Measurements from ENCODE around the gene KIF1B. TPM values are rescaled to one million over a fixed set of nuclear protein-coding genes. Genes with fewer than 3 reads are reported as not detected.
"Not testable (repeated sequence)": the region's sequence is repeated elsewhere in the genome, so short reads cannot be mapped to it uniquely, and the experiment has no call there.

KIF1B gene
- total RNA-seq, 8 experiments from 2014 or later, result 17.4 to 179 (median 157) TPM

DNA sequence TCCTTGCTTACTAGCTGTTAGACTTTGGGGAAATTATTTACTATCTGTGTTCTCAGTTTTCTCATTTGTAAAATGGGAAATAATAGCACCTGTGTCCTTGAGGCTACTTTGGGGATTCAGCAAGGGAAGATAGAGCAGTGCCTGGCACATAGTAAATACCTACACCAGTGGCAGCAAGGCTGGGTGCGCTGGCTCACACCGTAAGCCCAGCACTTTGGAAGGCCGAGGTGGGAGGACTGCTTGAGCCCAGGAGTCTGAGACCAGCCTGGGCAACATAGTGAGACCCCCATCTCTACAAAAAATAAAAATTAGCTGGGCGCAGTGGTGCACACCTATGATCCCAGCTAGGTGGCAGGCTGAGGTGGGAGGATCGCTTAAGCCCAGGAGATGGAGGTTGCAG lies 211.3 kb downstream of the KIF1B start:
- 80 to 100% (median 95%) methylated on average over 1 to 5 of the region's 5 CpGs; no CpG with 5 or more reads in 2 of the 10 experiments for WGBS, 10 experiments
- Histone ChIP-seq H3K4me1 (replicated peaks in 1 of 2) (no peaks in the 10 kb centered on the region), H3K27ac (no peak overlapping the region), H3K4me3 (no peak overlapping the region)
- peak in 1 of 8 experiments; percentile 15 for ATAC-seq (replicated peaks in 6 of 8)
- in situ Hi-C loops (cut with MboI; ENCODE audit: low pct_unique_long_range_greater_than_20kb in 2 of 9, low sequenced_read_pairs in 9 of 9, unreplicated experiment in 9 of 9), result loop anchor here in 4 of 9 experiments (10.0 to 25.0 kb wide), 3 partner anchors 484 to 547 kb away; partner anchors contain the start of genes LZIC (in 1 of the 4) and NMNAT1 (in 1 of the 4)

DNA sequence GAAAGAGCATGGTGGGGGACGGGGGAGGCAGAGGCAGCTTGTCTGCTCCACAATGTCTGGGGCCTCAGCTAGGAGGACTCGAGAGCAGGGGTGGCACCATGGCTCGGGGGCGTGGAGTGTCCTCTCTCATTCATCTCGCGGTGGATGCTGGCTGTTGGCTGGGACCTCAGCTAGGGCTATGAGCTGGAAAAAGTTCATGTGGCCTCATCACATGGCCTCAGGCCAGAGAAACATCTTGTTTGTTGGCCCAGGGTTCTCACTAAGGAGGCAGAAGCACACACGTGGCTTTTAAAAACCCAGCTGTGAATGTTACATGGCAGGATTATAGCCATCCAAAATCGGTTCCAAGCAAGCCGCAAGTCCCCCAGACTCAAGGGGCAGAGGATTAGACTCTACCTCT lies 213.7 kb downstream of the KIF1B start:
- no peaks in the 10 kb centered on the region for H3K4me1 ChIP-seq (replicated peaks in 1 of 2)
- no peak overlapping the region for H3K27ac ChIP-seq
- peak in 3 of 8 experiments; percentile 55 to 71 (median 62) for ATAC-seq (replicated peaks in 6 of 8)
- H3K4me3 ChIP-seq, result no peak overlapping the region
- WGBS, 10 experiments, result 20 to 100% (median 75%) methylated on average over 1 to 5 of the region's 9 CpGs; no CpG with 5 or more reads in 2 of the 10 experiments
- in situ Hi-C loops (cut with MboI; ENCODE audit: low pct_unique_long_range_greater_than_20kb in 2 of 9, low sequenced_read_pairs in 9 of 9, unreplicated experiment in 9 of 9), result loop anchor here in 4 of 9 experiments (10.0 to 25.0 kb wide), 3 partner anchors 487 to 549 kb away; partner anchors contain the start of genes LZIC (in 1 of the 4) and NMNAT1 (in 1 of the 4)

DNA sequence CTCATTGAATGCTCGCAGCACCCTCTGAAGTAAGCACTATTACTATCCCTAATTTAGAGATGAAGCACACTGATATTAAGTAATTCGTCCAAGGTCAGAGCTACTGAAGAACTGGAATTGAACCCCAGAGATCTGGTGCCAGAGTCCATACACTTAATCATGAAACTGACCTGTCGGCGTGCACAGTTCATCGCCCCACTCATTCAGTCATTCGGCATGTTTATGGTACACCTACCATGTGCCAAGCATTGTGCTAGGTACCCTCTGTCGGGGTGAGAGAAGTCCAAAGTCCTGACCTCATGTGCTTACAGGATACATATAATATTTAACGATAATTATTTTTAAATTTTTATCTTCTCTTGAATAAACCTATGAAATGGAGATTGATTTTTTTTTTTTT lies 214.3 kb downstream of the KIF1B start:
- Histone ChIP-seq H3K4me1 (replicated peaks in 1 of 2) (no peaks in the 10 kb centered on the region), H3K4me3 (no peak overlapping the region), H3K27ac (no peak overlapping the region)
- 75 to 100% (median 85%) methylated on average over 3 to 8 of the region's 8 CpGs for WGBS, 10 experiments
- in situ Hi-C loops (cut with MboI; ENCODE audit: low pct_unique_long_range_greater_than_20kb in 2 of 9, low sequenced_read_pairs in 9 of 9, unreplicated experiment in 9 of 9), result loop anchor here in 4 of 9 experiments (10.0 to 25.0 kb wide), 3 partner anchors 487 to 550 kb away; partner anchors contain the start of genes LZIC (in 1 of the 4) and NMNAT1 (in 1 of the 4)
- no peak for ATAC-seq (replicated peaks in 6 of 8)

DNA sequence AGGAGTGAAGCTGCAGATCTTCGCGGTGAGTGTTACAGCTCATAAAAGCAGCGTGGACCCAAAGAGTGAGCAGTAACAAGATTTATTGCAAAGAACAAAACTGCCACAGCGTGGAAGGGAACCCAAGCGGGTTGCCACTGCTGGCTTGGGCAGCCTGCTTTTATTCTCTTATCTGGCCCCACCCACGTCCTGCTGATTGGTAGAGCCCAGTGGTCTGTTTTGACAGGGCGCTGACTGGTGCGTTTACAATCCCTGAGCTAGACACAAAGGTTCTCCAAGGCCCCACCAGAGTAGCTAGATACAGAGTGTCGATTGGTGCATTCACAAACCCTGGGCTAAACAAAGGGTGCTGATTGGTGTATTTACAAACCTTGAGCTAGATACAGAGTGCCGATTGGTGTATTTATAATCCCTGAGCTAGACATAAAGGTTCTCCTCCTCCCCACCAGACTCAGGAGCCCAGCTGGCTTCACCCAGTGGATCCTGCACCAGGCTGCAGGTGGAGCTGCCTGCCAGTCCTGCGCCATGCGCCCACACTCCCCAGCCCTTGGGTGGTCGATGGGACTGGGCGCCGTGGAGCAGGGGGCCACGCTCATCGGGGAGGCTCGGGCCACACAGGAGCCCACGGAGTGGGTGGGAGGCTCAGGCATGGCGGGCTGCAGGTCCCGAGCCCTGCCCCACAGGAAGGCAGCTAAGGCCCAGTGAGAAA lies 215.6 kb downstream of the KIF1B start:
- not testable (repeated sequence) for ATAC-seq (replicated peaks in 6 of 8); H3K4me1 ChIP-seq (replicated peaks in 1 of 2); H3K4me3 ChIP-seq; H3K27ac ChIP-seq
- in situ Hi-C loops (cut with MboI; ENCODE audit: low pct_unique_long_range_greater_than_20kb in 2 of 9, low sequenced_read_pairs in 9 of 9, unreplicated experiment in 9 of 9), result loop anchor here in 2 of 9 experiments (10.0 kb wide), 1 partner anchor 551 kb away; no protein-coding TSS in a partner anchor
- WGBS, 10 experiments, result 33 to 63% (median 57%) methylated on average over 1 to 3 of the region's 21 CpGs; no CpG with 5 or more reads in 7 of the 10 experiments

DNA sequence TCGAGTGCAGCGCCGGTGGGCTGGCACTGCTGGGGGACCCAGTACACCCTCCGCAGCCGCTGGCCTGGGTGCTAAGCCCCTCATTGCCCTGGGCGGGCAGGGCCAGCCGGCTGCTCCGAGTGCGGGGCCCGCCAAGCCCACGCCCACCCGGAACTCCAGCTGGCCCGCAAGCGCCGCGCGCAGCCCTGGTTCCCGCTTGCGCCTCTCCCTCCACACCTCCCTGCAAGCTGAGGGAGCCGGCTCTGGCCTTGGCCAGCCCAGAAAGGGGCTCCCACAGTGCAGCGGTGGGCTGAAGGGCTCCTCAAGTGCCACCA lies 216.1 kb downstream of the KIF1B start:
- in situ Hi-C loops (cut with MboI; ENCODE audit: low pct_unique_long_range_greater_than_20kb in 2 of 9, low sequenced_read_pairs in 9 of 9, unreplicated experiment in 9 of 9), result loop anchor here in 2 of 9 experiments (10.0 kb wide), 1 partner anchor 552 kb away; no protein-coding TSS in a partner anchor
- ATAC-seq (replicated peaks in 6 of 8); H3K4me1 ChIP-seq (replicated peaks in 1 of 2); H3K27ac ChIP-seq; H3K4me3 ChIP-seq: not testable (repeated sequence)
- WGBS, 10 experiments, result no CpG with 5 or more reads among the region's 21 CpGs

DNA sequence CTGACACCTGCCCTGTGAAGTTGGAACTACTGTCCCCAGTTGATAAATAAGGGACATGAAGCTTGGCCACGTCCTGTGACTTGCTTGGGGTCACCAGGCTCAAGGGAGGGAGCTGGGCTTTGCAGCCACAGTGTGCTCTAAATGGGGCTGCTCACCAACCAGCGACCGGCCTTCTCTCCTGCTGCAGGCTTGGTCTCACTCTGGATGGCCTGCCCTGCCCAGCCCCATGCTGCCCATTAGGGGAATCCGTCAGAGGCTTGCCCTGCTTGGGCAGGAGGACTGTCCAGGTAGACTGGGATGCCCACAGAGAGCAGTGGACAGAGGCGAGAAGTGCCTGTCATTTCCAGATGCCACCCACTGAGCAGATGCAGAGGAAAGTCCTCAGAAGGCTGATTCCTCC lies 218.6 kb downstream of the KIF1B start:
- in situ Hi-C loops (cut with MboI; ENCODE audit: low pct_unique_long_range_greater_than_20kb in 2 of 9, low sequenced_read_pairs in 9 of 9, unreplicated experiment in 9 of 9), result loop anchor here in 2 of 9 experiments (10.0 kb wide), 1 partner anchor 554 kb away; no protein-coding TSS in a partner anchor
- WGBS, 10 experiments, result 60 to 100% (median 75%) methylated on average over 1 to 4 of the region's 5 CpGs; no CpG with 5 or more reads in 5 of the 10 experiments
- no peak overlapping the region for H3K27ac ChIP-seq
- H3K4me1 ChIP-seq (replicated peaks in 1 of 2), result peaks cover 14 to 21% of the 10 kb centered on the region in 2 donors
- no peak overlapping the region for H3K4me3 ChIP-seq
- ATAC-seq (replicated peaks in 6 of 8), result no peak

DNA sequence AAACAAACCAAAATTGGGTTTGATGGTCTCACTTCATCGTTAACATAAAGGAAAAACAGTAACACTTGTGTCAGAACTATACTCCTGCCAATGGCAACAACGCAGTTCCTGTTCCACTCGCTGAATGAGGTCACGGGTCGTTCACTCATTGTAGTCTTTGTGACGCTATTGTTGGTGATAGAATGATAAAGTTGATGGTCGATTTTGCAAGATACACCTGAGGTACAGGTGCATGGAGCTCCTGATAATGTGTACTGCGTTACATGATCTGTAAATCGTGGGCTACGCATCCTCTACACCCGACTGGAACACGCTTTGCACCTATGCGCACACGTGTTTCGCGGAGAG lies 219.5 kb downstream of the KIF1B start:
- Histone ChIP-seq H3K27ac (peak overlapping the region in 1 of 2 donors; percentile 78), H3K4me1 (replicated peaks in 1 of 2) (peaks cover 14 to 21% of the 10 kb centered on the region in 2 donors), H3K4me3 (peak overlapping the region; percentile 63 to 93 (median 72))
- 0 to 58% (median 17%) methylated on average over 1 to 16 of the region's 16 CpGs; no CpG with 5 or more reads in 3 of the 10 experiments for WGBS, 10 experiments
- no peak for ATAC-seq (replicated peaks in 6 of 8)
- in situ Hi-C loops (cut with MboI; ENCODE audit: low pct_unique_long_range_greater_than_20kb in 2 of 9, low sequenced_read_pairs in 9 of 9, unreplicated experiment in 9 of 9), result loop anchor here in 2 of 9 experiments (10.0 kb wide), 1 partner anchor 555 kb away; no protein-coding TSS in a partner anchor

DNA sequence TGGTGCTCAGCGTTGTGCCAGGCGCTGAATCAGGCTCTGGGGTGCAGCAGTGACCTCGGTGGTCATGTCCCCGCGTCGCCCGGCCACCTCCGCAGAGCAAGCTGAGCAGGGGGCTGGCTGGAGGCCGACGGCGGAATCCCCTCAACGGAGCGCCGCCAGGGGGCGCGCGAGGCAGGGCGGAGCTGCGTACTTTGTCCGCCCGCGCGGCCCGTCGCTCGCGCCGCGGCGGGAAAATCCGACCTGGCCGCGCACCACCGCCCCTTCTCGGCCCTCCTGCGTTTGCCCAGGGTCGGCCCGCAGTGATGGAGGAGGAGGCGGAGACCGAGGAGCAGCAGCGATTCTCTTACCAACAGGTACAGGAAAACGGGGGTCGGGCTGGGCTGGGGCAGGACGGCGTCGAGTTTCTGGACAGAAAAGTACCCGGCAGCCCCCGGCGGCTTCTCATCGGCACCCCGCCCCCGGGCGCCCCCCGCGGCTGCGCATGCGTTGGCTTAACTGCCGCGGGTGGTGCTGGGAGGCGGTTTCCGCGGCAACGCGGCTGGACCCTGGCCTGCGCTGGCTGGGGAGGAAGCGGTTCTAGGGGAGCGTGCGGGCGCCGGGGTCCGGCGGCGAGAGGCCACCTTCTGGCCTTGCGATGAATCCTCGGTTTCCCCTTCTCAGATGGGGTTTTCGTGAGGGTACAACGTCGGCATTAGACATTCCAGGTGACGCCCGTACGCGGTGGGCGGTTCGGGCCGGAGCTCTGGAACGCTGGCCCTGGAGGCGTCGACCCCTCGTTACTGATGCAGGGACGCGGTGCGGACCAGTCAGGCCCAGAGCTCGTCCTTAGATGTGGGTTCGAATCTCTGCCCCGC lies 220.1 kb downstream of the KIF1B start, which contains the start of gene CENPS:
CENPS (plus strand) TSS at position 218 of the 854 bp plus-strand sequence; CDS start at position 303, 85 bp downstream.
- peak within 1 kb of the TSS; percentile 63 to 93 (median 72) for H3K4me3 ChIP-seq
- ATAC-seq (replicated peaks in 6 of 8), result peak; percentile 84 to 92 (median 91)
- in situ Hi-C loops (cut with MboI; ENCODE audit: low pct_unique_long_range_greater_than_20kb in 2 of 9, low sequenced_read_pairs in 9 of 9, unreplicated experiment in 9 of 9), result no loop called here
- H3K4me1 ChIP-seq (replicated peaks in 1 of 2), result peaks cover 14 to 21% of the 10 kb centered on the region in 2 donors
- H3K27ac ChIP-seq, result peak within 1 kb of the TSS; percentile 62 to 78
- WGBS, 10 experiments, result 0 to 3% (median 0%) methylated on average over 1 to 10 of the region's 95 CpGs; no CpG with 5 or more reads in 5 of the 10 experiments

Other genes with a start within 250 kb of the KIF1B start
- gene RBP7, start 213.3 kb upstream of the KIF1B start, total RNA-seq, result under 1 TPM in 1 of 8 experiments, not detected in 7; 0.62 TPM
- gene UBE4B, start 177.6 kb upstream of the KIF1B start, total RNA-seq, result 10 to 100 TPM; 27.8 to 57.8 (median 44.6) TPM
- gene PGD, start 188.5 kb downstream of the KIF1B start, total RNA-seq, result 100 to 1,000 TPM; 128 to 504 (median 213) TPM
- gene CENPS, start 219.9 kb downstream of the KIF1B start, total RNA-seq, result 10 to 100 TPM; 12.0 to 35.7 (median 22.5) TPM
- gene CORT, start 239.5 kb downstream of the KIF1B start, total RNA-seq, result 1 to 10 TPM in 7 of 8 experiments, under 1 TPM in 1; 0.94 to 2.7 (median 1.8) TPM

Measured in motor neuron (in vitro differentiated cells).